Stimulated activated CD4-positive, alpha-beta T cell treated with anti-CD3 and anti-CD28 coated beads, Interleukin-15, amount 100 ng/mL, for 48 hours (primary cell): ENCODE data around the gene RNF138.
A peak's percentile ranks its signal among the peaks of the same experiment; 100 is the strongest.
"Not testable (repeated sequence)": the region's sequence is repeated elsewhere in the genome, so short reads cannot be mapped to it uniquely, and the experiment has no call there.

Source experiments
- DNase-seq, 2 donors: peaks; one replicate each; pipeline ENCODE4 v3.0.0-alpha.2; 2020; ENCODE audit warnings: low read depth in 2 of 2

Gene RNF138

GRCh38 chr18:32091724-32092421 is at the start of gene RNF138:
RNF138 (plus strand) TSS chr18:32091874; CDS start chr18:32092777, 903 bp downstream.
- DNase-seq: peak; percentile 75 to 82

- DNase-seq: no peak
Measured at GRCh38 chr18:32042337-32042736, 49.3 kb upstream of the RNF138 start.

- no peak for DNase-seq
Measured at GRCh38 chr18:32048507-32049091, 43.1 kb upstream of the RNF138 start.

GRCh38 chr18:32049393-32050171 is 42.1 kb upstream of the RNF138 start:
- DNase-seq: peak in 1 of 2 donors; percentile 32

- no peak for DNase-seq
Measured at GRCh38 chr18:32056613-32057358, 34.9 kb upstream of the RNF138 start.

- no peak for DNase-seq
Measured at GRCh38 chr18:32057624-32058165, 34.0 kb upstream of the RNF138 start.

GRCh38 chr18:32060026-32060425 is 31.6 kb upstream of the RNF138 start:
- DNase-seq: no peak

- no peak for DNase-seq
Measured at GRCh38 chr18:32067375-32068167, 24.1 kb upstream of the RNF138 start.

- DNase-seq: no peak
Measured at GRCh38 chr18:32072321-32072720, 19.4 kb upstream of the RNF138 start.

- DNase-seq: no peak
Measured at GRCh38 chr18:32074206-32074605, 17.5 kb upstream of the RNF138 start.

- no peak for DNase-seq
Measured at GRCh38 chr18:32078845-32079244, 12.8 kb upstream of the RNF138 start.

- no peak for DNase-seq
Measured at GRCh38 chr18:32081881-32082280, 9.8 kb upstream of the RNF138 start.

GRCh38 chr18:32083781-32084180 is 7.9 kb upstream of the RNF138 start:
- no peak for DNase-seq

- DNase-seq: no peak
Measured at GRCh38 chr18:32086881-32087280, 4.8 kb upstream of the RNF138 start.

- DNase-seq: not testable (repeated sequence)
Measured at GRCh38 chr18:32090831-32091230, 843 bp upstream of the RNF138 start.

- no peak for DNase-seq
Measured at GRCh38 chr18:32091325-32091723, 350 bp upstream of the RNF138 start.

GRCh38 chr18:32092422-32093101 is 888 bp downstream of the RNF138 start:
- peak; percentile 98 to 100 for DNase-seq

GRCh38 chr18:32093102-32093511 is 1.4 kb downstream of the RNF138 start:
- peak in 1 of 2 donors; percentile 7 for DNase-seq

- no peak for DNase-seq
Measured at GRCh38 chr18:32093523-32093922, 1.8 kb downstream of the RNF138 start.

- DNase-seq: peak in 1 of 2 donors; percentile 18
Measured at GRCh38 chr18:32095192-32095899, 3.7 kb downstream of the RNF138 start.
